IMR-90 (cell line): ENCODE measurements around the gene ZMIZ1. TPM values are rescaled to one million over a fixed set of nuclear protein-coding genes. Genes with fewer than 3 reads are reported as not detected.

Experiments
- ATAC-seq: fragments of 200-7000 bp; cut with Tn5 transposase; 2 replicates; pipeline ENCODE4 v1.9.1; 2020; ENCODE audit warnings: low read depth, mild to moderate bottlenecking, moderate library complexity
- BruUV-seq: library from RNA; stranded (reverse); fragments of 400-500 nt; replicated peaks from 2 replicates; lab custom pipeline; 2021; lab: Mats Ljungman, UMichigan
- CTCF ChIA-PET: fragments of 300-600 bp; formaldehyde crosslinking; extraction: SDS; loops from one replicate; lab custom pipeline; 2021; ENCODE audit warnings: antibody characterized with exemption; lab: Yijun Ruan, JAX
- POLR2A ChIA-PET: fragments of 300-600 bp; sonication (Branson Sonifier 250); formaldehyde crosslinking; loops from one replicate; lab custom pipeline; 2022; ENCODE audit warnings: antibody characterized with exemption; ENCODE audit not compliant: unreplicated experiment; lab: Charles Lee
- DNase-seq: peaks from one replicate; pipeline ENCODE4 v3.0.0; 2013
- H2AFZ ChIP-seq: replicated peaks from 2 replicates; pipeline ENCODE3; 2013; ENCODE audit warnings: low read length, mild to moderate bottlenecking; ENCODE audit not compliant: poor library complexity
- H2AK5ac ChIP-seq: 2 replicates; pipeline ENCODE4 v1.6.1; 2013; ENCODE audit warnings: low read depth, low read length, inconsistent platforms
- H2AK9ac ChIP-seq: replicated peaks from 2 replicates; pipeline ENCODE3; 2013; ENCODE audit warnings: mild to moderate bottlenecking, low read depth, low read length, moderate library complexity; ENCODE audit not compliant: poor library complexity
- H2BK120ac ChIP-seq: 2 replicates; pipeline ENCODE4 v1.6.1; 2013; ENCODE audit warnings: low read depth, low read length, inconsistent platforms
- H2BK15ac ChIP-seq: 3 replicates; pipeline ENCODE4 v1.6.1; 2013; ENCODE audit warnings: low read depth, low read length, inconsistent platforms
- H2BK20ac ChIP-seq: 2 replicates; pipeline ENCODE4 v1.6.1; 2013; ENCODE audit warnings: low read depth, mild to moderate bottlenecking, inconsistent platforms, low read length, moderate library complexity
- H2BK5ac ChIP-seq: 2 replicates; pipeline ENCODE4 v1.6.1; 2013; ENCODE audit warnings: mild to moderate bottlenecking, low read depth, low read length, inconsistent platforms; ENCODE audit not compliant: poor library complexity, severe bottlenecking
- H3K14ac ChIP-seq: replicated peaks from 2 replicates; pipeline ENCODE4 v1.6.1; 2013; ENCODE audit warnings: low read depth, low read length, inconsistent platforms
- H3K18ac ChIP-seq: 2 replicates; pipeline ENCODE4 v1.6.1; 2013; ENCODE audit warnings: low read depth, low read length, control low read depth
- H3K23ac ChIP-seq: 2 replicates; pipeline ENCODE4 v1.6.1; 2013; ENCODE audit warnings: low read depth, low read length, inconsistent platforms
- H3K27ac ChIP-seq: 2 replicates; pipeline ENCODE4 v1.5.1; 2013; ENCODE audit warnings: mild to moderate bottlenecking, control low read depth, low read length; ENCODE audit not compliant: insufficient read depth
- H3K27me3 ChIP-seq: 2 replicates; pipeline ENCODE4 v1.6.1; 2013; ENCODE audit warnings: low read length; ENCODE audit not compliant: control insufficient read depth, insufficient read depth
- H3K36me3 ChIP-seq: 2 replicates; pipeline ENCODE4 v1.6.1; 2013; ENCODE audit warnings: low read length, mixed read lengths; ENCODE audit not compliant: control insufficient read depth, insufficient read depth
- H3K4ac ChIP-seq: 2 replicates; pipeline ENCODE4 v1.6.1; 2013; ENCODE audit warnings: low read depth, low read length, inconsistent platforms
- H3K4me1 ChIP-seq: 2 replicates; pipeline ENCODE4 v1.6.1; 2013; ENCODE audit warnings: low read length, mixed read lengths; ENCODE audit not compliant: control insufficient read depth, insufficient read depth
- H3K4me2 ChIP-seq: 2 replicates; pipeline ENCODE4 v1.6.1; 2013; ENCODE audit warnings: low read depth, mild to moderate bottlenecking, control low read depth, low read length, moderate library complexity
- H3K4me3 ChIP-seq: 2 replicates; pipeline ENCODE4 v1.5.1; 2013; ENCODE audit warnings: low read depth, mild to moderate bottlenecking, control low read depth, low read length, moderate library complexity; ENCODE audit not compliant: insufficient read depth
- H3K56ac ChIP-seq: 2 replicates; pipeline ENCODE4 v1.6.1; 2013; ENCODE audit warnings: low read length, inconsistent platforms; ENCODE audit not compliant: insufficient read depth; ENCODE audit errors: extremely low read depth
- H3K79me1 ChIP-seq, 2 experiments: 2 replicates each; pipeline ENCODE4 v1.6.1; 2013; ENCODE audit warnings: low read length in 2 of 2, inconsistent platforms in 1 of 2, low read depth in 1 of 2
- H3K9ac ChIP-seq: 2 replicates; pipeline ENCODE4 v1.6.1; 2013; ENCODE audit warnings: low read depth, low read length, control low read depth
- H3K9me1 ChIP-seq: 2 replicates; pipeline ENCODE4 v1.6.1; 2013; ENCODE audit warnings: low read length, inconsistent platforms; ENCODE audit not compliant: insufficient read depth
- H3K9me3 ChIP-seq: 2 replicates; pipeline ENCODE4 v1.6.1; 2013; ENCODE audit warnings: low read length; ENCODE audit not compliant: control insufficient read depth, insufficient read depth
- H4K20me1 ChIP-seq: 2 replicates; pipeline ENCODE4 v1.6.1; 2013; ENCODE audit warnings: low read length, inconsistent platforms; ENCODE audit not compliant: insufficient read depth
- H4K5ac ChIP-seq: 2 replicates; pipeline ENCODE4 v1.6.1; 2013; ENCODE audit warnings: mild to moderate bottlenecking, low read depth, low read length, control low read depth
- H4K8ac ChIP-seq, 2 experiments: 2 replicates each; pipeline ENCODE4 v1.6.1; 2013; ENCODE audit warnings: low read depth in 2 of 2, low read length in 2 of 2, control low read depth in 1 of 2, inconsistent platforms in 1 of 2
- H4K91ac ChIP-seq: 2 replicates; pipeline ENCODE4 v1.6.1; 2013; ENCODE audit warnings: low read depth, low read length, inconsistent platforms; ENCODE audit not compliant: insufficient read depth
- BHLHE40 ChIP-seq: fragments of 150-350 bp; IDR thresholded peaks from 2 replicates; pipeline ENCODE4 v1.6.1; 2016; ENCODE audit warnings: mild to moderate bottlenecking, low read depth, low read length
- CEBPB ChIP-seq: IDR thresholded peaks from 2 replicates; pipeline ENCODE4 v1.6.1; 2012; ENCODE audit warnings: low read depth, low read length, improper control_type of control experiment
- CHD1 ChIP-seq: IDR thresholded peaks from 2 replicates; pipeline ENCODE4 v1.6.1; 2012; ENCODE audit warnings: low read depth, low read length, improper control_type of control experiment
- ELK1 ChIP-seq: fragments of 150-350 bp; IDR thresholded peaks from 2 replicates; pipeline ENCODE4 v1.6.1; 2016; ENCODE audit warnings: low read depth, mild to moderate bottlenecking, low read length, moderate library complexity, borderline replicate concordance
- NFE2L2 ChIP-seq: fragments of 150-350 bp; IDR thresholded peaks from 2 replicates; pipeline ENCODE4 v1.6.1; 2016; ENCODE audit warnings: low read depth, mild to moderate bottlenecking, low read length
- POLR2A ChIP-seq: IDR thresholded peaks from 2 replicates; pipeline ENCODE4 v1.6.1; 2012; ENCODE audit warnings: mild to moderate bottlenecking, low read depth, low read length
- RAD21 ChIP-seq: IDR thresholded peaks from 2 replicates; pipeline ENCODE4 v1.6.1; 2012; ENCODE audit warnings: low read length, improper control_type of control experiment
- RFX5 ChIP-seq: IDR thresholded peaks from 2 replicates; pipeline ENCODE4 v1.8.0; 2012; ENCODE audit warnings: low read depth, mild to moderate bottlenecking, low read length, moderate library complexity
- SMC3 ChIP-seq: fragments of 150-350 bp; IDR thresholded peaks from 2 replicates; pipeline ENCODE4 v1.6.1; 2016; ENCODE audit warnings: low read depth, mild to moderate bottlenecking, antibody characterized with exemption, low read length, moderate library complexity
- WGBS, 2 experiments: methylation state at CpG; one replicate each; pipeline versions ENCODE4 v1.1.5 to v1.1.7; 2013; ENCODE audit warnings: missing lambda C conversion rate in 2 of 2; ENCODE audit not compliant: insufficient read length in 1 of 2; ENCODE audit errors: extremely low coverage in 2 of 2; 5-methylcytosine and 5-hydroxymethylcytosine counted together
- dilution Hi-C: fragments of 300-500 bp; cut with HindIII; formaldehyde crosslinking; loops from one replicate; pipeline ENCODE4 v1.14.3; 2018; ENCODE audit warnings: low sequenced_read_pairs; ENCODE audit not compliant: unreplicated experiment
- in situ Hi-C: fragments of 300-500 bp; cut with MboI; formaldehyde crosslinking; loops from 3 replicates; pipeline ENCODE4 v1.14.3; 2019; ENCODE audit warnings: low sequenced_read_pairs, inconsistent platforms, mixed read lengths
- intact Hi-C: fragments of 100-400 bp; cut with micrococcal nuclease; formaldehyde crosslinking; loops from 2 replicates; pipeline ENCODE4 v1.10.0; 2022
- polyA plus RNA-seq, 3 experiments: library from polyadenylated mRNA; depleted of rRNA; stranded (reverse); fragments of >200 nt; gene quantifications; 2 replicates each; pipeline ENCODE4 v1.2.3, GENCODE V29; 2012; ENCODE audit warnings: low replicate concordance in 1 of 3
- total RNA-seq: library from RNA; depleted of rRNA; stranded (reverse); fragments of >200 nt; gene quantifications from 2 replicates; pipeline ENCODE4 v1.2.3, GENCODE V29; 2012

ZMIZ1 gene
- total and polyA plus RNA-seq, 2 of the 4 experiments (the other 2 are of a cell fraction): 6.6 to 48.7 TPM

- H2BK120ac ChIP-seq: peak overlapping the region; percentile 33; the same call in 1 of the 2 replicates
- H3K9ac ChIP-seq: no peak overlapping the region
- H3K27ac ChIP-seq: peak overlapping the region; percentile 53
- H2BK5ac ChIP-seq: peak overlapping the region; percentile 61
- no peak overlapping the region for H2AFZ ChIP-seq
- no peak for DNase-seq
- peak overlapping the region; percentile 81 for H2AK9ac ChIP-seq
- H4K8ac ChIP-seq: peak overlapping the region; percentile 20 to 78; a peak in 3 of 4 replicates
- peak overlapping the region; percentile 9; the same call in 1 of the 2 replicates for H4K5ac ChIP-seq
- H3K4me2 ChIP-seq: no peak overlapping the region
- in situ Hi-C loops (no loop called here), intact Hi-C loops (no loop called here), dilution Hi-C loops (no loop called here)
- no TSS peak for BruUV-seq
- H3K18ac ChIP-seq: no peak overlapping the region
- H2AK5ac ChIP-seq: peak overlapping the region; percentile 57
- TF ChIP-seq CHD1: no peak
- no peak for TF ChIP-seq ELK1
- TF ChIP-seq CEBPB: no peak
- TF ChIP-seq BHLHE40: no peak
- TF ChIP-seq RAD21: no peak
- TF ChIP-seq POLR2A: no peak
- no peak for TF ChIP-seq NFE2L2
- no peak for TF ChIP-seq SMC3
- no peak for TF ChIP-seq RFX5
- WGBS, 2 experiments: 96% methylated on average over 4 of the region's 9 CpGs; no CpG with 5 or more reads in 1 of the 2 experiments
- no peak overlapping the region for H3K4me3 ChIP-seq
- H3K27me3 ChIP-seq: no peaks in the 10 kb centered on the region
- peak overlapping the region; percentile 20; the same call in 1 of the 2 replicates for H2BK20ac ChIP-seq
- no peak overlapping the region for H2BK15ac ChIP-seq
- H3K4me1 ChIP-seq: peaks cover 71% of the 10 kb centered on the region
- ChIA-PET POLR2A (no interaction called here), CTCF (no interaction called here)
- H3K36me3 ChIP-seq: peaks cover 55% of the 10 kb centered on the region
- H4K20me1 ChIP-seq: 0 out of 2 replicates have a peak, but pooled peaks cover 11% of the 10 kb centered on the region
- H3K14ac ChIP-seq: peak overlapping the region; percentile 11; the same call in 1 of the 2 replicates
- no peaks in the 10 kb centered on the region for H3K9me3 ChIP-seq
- H3K4ac ChIP-seq: peak overlapping the region; percentile 84
- H3K9me1 ChIP-seq: peaks cover 54% of the 10 kb centered on the region
- ATAC-seq: no peak
- peak overlapping the region; percentile 60 for H4K91ac ChIP-seq
- H3K79me1 ChIP-seq: peaks cover 35 to 99% of the 10 kb centered on the region in 2 experiments
- H3K56ac ChIP-seq: no peak overlapping the region
- H3K23ac ChIP-seq: no peak overlapping the region; the same call in 1 of the 2 replicates
Observed at GRCh38 chr10:79145517-79146470, 77.0 kb downstream of the ZMIZ1 start.
